Measurements from ENCODE around the gene GALNT18.

The GALNT18 gene

GRCh38 chr11:11268706-11269105, 353.1 kb downstream of the GALNT18 start:
- TF ChIP-seq FOXM1 (IDR thresholded peaks at IDR 0.05; ENCODE audit: borderline replicate concordance, low read depth) (no peak), TAF1 (IDR thresholded peaks at IDR 0.05; ENCODE audit: low read depth) (no peak), CREB1 (IDR thresholded peaks at IDR 0.05; ENCODE audit: low read depth) (no peak), TCF12 (IDR thresholded peaks at IDR 0.05; ENCODE audit: low read depth) (no peak), EP300 (IDR thresholded peaks at IDR 0.05; ENCODE audit: borderline replicate concordance) (no peak), USF1 (IDR thresholded peaks at IDR 0.05) (no peak), EGR1 (IDR thresholded peaks at IDR 0.05) (no peak)

GRCh38 chr11:11268119-11268518, 353.7 kb downstream of the GALNT18 start:
- TF ChIP-seq, protein P1, sequence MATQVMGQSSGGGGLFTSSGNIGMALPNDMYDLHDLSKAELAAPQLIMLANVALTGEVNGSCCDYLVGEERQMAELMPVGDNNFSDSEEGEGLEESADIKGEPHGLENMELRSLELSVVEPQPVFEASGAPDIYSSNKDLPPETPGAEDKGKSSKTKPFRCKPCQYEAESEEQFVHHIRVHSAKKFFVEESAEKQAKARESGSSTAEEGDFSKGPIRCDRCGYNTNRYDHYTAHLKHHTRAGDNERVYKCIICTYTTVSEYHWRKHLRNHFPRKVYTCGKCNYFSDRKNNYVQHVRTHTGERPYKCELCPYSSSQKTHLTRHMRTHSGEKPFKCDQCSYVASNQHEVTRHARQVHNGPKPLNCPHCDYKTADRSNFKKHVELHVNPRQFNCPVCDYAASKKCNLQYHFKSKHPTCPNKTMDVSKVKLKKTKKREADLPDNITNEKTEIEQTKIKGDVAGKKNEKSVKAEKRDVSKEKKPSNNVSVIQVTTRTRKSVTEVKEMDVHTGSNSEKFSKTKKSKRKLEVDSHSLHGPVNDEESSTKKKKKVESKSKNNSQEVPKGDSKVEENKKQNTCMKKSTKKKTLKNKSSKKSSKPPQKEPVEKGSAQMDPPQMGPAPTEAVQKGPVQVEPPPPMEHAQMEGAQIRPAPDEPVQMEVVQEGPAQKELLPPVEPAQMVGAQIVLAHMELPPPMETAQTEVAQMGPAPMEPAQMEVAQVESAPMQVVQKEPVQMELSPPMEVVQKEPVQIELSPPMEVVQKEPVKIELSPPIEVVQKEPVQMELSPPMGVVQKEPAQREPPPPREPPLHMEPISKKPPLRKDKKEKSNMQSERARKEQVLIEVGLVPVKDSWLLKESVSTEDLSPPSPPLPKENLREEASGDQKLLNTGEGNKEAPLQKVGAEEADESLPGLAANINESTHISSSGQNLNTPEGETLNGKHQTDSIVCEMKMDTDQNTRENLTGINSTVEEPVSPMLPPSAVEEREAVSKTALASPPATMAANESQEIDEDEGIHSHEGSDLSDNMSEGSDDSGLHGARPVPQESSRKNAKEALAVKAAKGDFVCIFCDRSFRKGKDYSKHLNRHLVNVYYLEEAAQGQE (IDR thresholded peaks at IDR 0.05; ENCODE audit: low read depth): no peak
- no peak for TF ChIP-seq CEBPB (IDR thresholded peaks at IDR 0.05)
- no peak for TF ChIP-seq YY1 (IDR thresholded peaks at IDR 0.05; ENCODE audit: low read depth)
- no peak for TF ChIP-seq TEAD4 (IDR thresholded peaks at IDR 0.05)
- TF ChIP-seq ZBTB7A (IDR thresholded peaks at IDR 0.05; ENCODE audit: low read depth): no peak

GRCh38 chr11:11267312-11267711, 354.5 kb downstream of the GALNT18 start:
- TF ChIP-seq ZBTB7A (IDR thresholded peaks at IDR 0.05; ENCODE audit: low read depth): no peak

GRCh38 chr11:11265994-11266606, 355.7 kb downstream of the GALNT18 start:
- TF ChIP-seq, protein P1 (IDR thresholded peaks at IDR 0.05; ENCODE audit: low read depth): no peak
- peak; percentile 98 for TF ChIP-seq RAD21 (IDR thresholded peaks at IDR 0.05; ENCODE audit: low read depth)

DNA sequence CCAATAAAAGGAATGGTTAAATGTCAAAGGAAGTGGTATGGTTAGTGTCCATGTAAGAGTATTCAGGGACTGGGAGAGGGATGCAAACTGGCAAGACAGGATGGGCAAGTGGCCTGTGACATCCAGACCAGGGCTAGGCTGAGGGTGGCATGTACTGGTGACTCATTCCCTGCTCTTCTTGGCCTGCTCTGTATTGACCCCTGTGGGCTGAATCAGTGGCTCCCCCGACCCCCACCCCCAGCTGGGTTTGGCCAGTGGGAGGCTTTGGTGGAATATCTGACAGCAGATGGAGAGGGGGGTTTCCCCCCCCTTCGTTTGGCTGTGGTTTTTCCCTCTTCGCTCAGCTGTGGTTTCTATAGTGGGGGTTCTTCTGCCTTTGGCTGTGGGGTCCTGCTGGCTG, 356.5 kb downstream of the GALNT18 start:
- TF ChIP-seq TEAD4 (IDR thresholded peaks at IDR 0.05) (no peak), CEBPB (IDR thresholded peaks at IDR 0.05) (no peak), NFIC (IDR thresholded peaks at IDR 0.05) (no peak), FOXM1 (IDR thresholded peaks at IDR 0.05; ENCODE audit: borderline replicate concordance, low read depth) (no peak), RAD21 (IDR thresholded peaks at IDR 0.05; ENCODE audit: low read depth) (no peak), EGR1 (IDR thresholded peaks at IDR 0.05) (no peak), ZBTB7A (IDR thresholded peaks at IDR 0.05; ENCODE audit: low read depth) (no peak)

GRCh38 chr11:11263238-11264005, 358.4 kb downstream of the GALNT18 start:
- TF ChIP-seq ZBTB7A (IDR thresholded peaks at IDR 0.05; ENCODE audit: low read depth) (no peak), MAX (IDR thresholded peaks at IDR 0.05) (no peak), TEAD4 (IDR thresholded peaks at IDR 0.05) (no peak), CEBPB (IDR thresholded peaks at IDR 0.05) (no peak), NFIC (IDR thresholded peaks at IDR 0.05) (no peak), EGR1 (IDR thresholded peaks at IDR 0.05) (no peak), CREB1 (IDR thresholded peaks at IDR 0.05; ENCODE audit: low read depth) (no peak)
- TF ChIP-seq, protein P1 (IDR thresholded peaks at IDR 0.05; ENCODE audit: low read depth): no peak

Measured in Ishikawa (cell line).